Mesendoderm (in vitro differentiated cells): ENCODE measurements around the gene MACROD2.

Experiments
- DNase-seq: peaks from one replicate; pipeline ENCODE4 v3.0.0; 2013
- H2AK5ac ChIP-seq: 2 replicates; pipeline ENCODE4 v1.6.1; 2013; ENCODE audit warnings: low read length, inconsistent platforms
- H2BK120ac ChIP-seq: 2 replicates; pipeline ENCODE4 v1.6.1; 2013; ENCODE audit warnings: low read depth, mild to moderate bottlenecking, low read length, moderate library complexity, mixed read lengths
- H2BK15ac ChIP-seq: replicated peaks from 2 replicates; pipeline ENCODE4 v1.6.1; 2013; ENCODE audit warnings: low read depth, mild to moderate bottlenecking, moderate library complexity
- H2BK5ac ChIP-seq: 2 replicates; pipeline ENCODE4 v1.6.1; 2013; ENCODE audit warnings: low read length, inconsistent platforms
- H3K18ac ChIP-seq: 2 replicates; pipeline ENCODE4 v1.6.1; 2013; ENCODE audit warnings: mild to moderate bottlenecking, low read length, mixed read lengths
- H3K23ac ChIP-seq: one replicate; pipeline ENCODE4 v1.6.1; 2013; ENCODE audit warnings: low read length
- H3K27ac ChIP-seq: 2 replicates; pipeline ENCODE4 v1.5.1; 2013; ENCODE audit warnings: low read depth, mild to moderate bottlenecking, inconsistent platforms, low read length, moderate library complexity
- H3K27me3 ChIP-seq: 2 replicates; pipeline ENCODE4 v1.6.1; 2013; ENCODE audit warnings: low read length, control low read depth, mild to moderate bottlenecking, inconsistent platforms; ENCODE audit not compliant: insufficient read depth, poor library complexity
- H3K36me3 ChIP-seq: 2 replicates; pipeline ENCODE4 v1.6.1; 2013; ENCODE audit warnings: low read length, inconsistent platforms; ENCODE audit not compliant: control insufficient read depth, insufficient read depth
- H3K4ac ChIP-seq: one replicate; pipeline ENCODE4 v1.6.1; 2013; ENCODE audit warnings: low read depth, mild to moderate bottlenecking, low read length, moderate library complexity
- H3K4me1 ChIP-seq: 2 replicates; pipeline ENCODE4 v1.6.1; 2013; ENCODE audit warnings: low read depth, low read length, inconsistent platforms; ENCODE audit not compliant: control insufficient read depth
- H3K4me2 ChIP-seq: 2 replicates; pipeline ENCODE4 v1.6.1; 2013; ENCODE audit warnings: low read length
- H3K4me3 ChIP-seq: 2 replicates; pipeline ENCODE4 v1.5.1; 2013; ENCODE audit warnings: mild to moderate bottlenecking, low read length
- H3K56ac ChIP-seq: one replicate; pipeline ENCODE4 v1.6.1; 2013; ENCODE audit warnings: low read length
- H3K79me1 ChIP-seq: 2 replicates; pipeline ENCODE4 v1.6.1; 2013; ENCODE audit warnings: low read length, inconsistent platforms
- H3K79me2 ChIP-seq: 2 replicates; pipeline ENCODE4 v1.6.1; 2013; ENCODE audit warnings: mild to moderate bottlenecking, low read length; ENCODE audit not compliant: control insufficient read depth, insufficient read depth
- H3K9ac ChIP-seq: 2 replicates; pipeline ENCODE4 v1.6.1; 2013; ENCODE audit warnings: low read length, inconsistent platforms
- H4K5ac ChIP-seq: one replicate; pipeline ENCODE4 v1.6.1; 2013; ENCODE audit warnings: low read length
- H4K8ac ChIP-seq: one replicate; pipeline ENCODE4 v1.6.1; 2013; ENCODE audit warnings: low read depth, mild to moderate bottlenecking, control low read depth, low read length, moderate library complexity
- WGBS: extraction: QIAGEN DNeasy Blood & Tissue Kit; methylation state at CpG from one replicate; pipeline ENCODE4 v1.1.7; 2013; ENCODE audit warnings: low lambda C conversion rate, missing lambda C conversion rate; ENCODE audit not compliant: insufficient coverage; ENCODE audit errors: extremely low coverage; 5-methylcytosine and 5-hydroxymethylcytosine counted together

The MACROD2 gene

DNA sequence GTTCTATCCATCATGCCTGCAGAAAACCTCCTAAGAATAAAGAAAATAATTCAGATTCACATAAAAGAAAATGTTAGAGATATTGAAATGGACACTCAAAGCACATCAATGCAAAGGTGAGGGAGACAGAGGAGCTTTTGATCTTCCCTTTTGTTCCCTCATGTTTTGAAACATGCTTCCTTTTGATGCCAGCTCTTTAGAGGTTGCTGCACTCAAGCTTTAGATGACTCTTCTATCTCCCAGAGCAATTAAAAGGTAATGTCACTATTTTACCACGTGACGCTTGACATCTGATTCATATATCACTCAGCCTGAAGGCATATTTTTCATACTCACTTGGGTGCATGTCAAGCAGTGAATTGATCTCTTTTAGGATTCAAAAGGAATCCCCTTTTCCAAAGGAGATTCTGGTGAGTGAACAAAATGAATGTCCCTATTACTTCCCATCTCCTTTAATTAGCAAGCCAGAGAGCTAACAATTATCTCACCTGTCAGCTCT lies 1551.3 kb downstream of the MACROD2 start:
- WGBS: no CpG with 5 or more reads among the region's 2 CpGs
- no peaks in the 10 kb centered on the region for H3K36me3 ChIP-seq
- H3K18ac ChIP-seq: no peak overlapping the region
- H3K27ac ChIP-seq: no peak overlapping the region
- H2BK5ac ChIP-seq: no peak overlapping the region
- H3K27me3 ChIP-seq: no peaks in the 10 kb centered on the region
- H3K79me1 ChIP-seq: no peaks in the 10 kb centered on the region
- no peak for DNase-seq
- H4K5ac ChIP-seq: no peak overlapping the region
- H3K4me3 ChIP-seq: no peak overlapping the region
- H4K8ac ChIP-seq: no peak overlapping the region
- H3K23ac ChIP-seq: no peak overlapping the region
- no peak overlapping the region for H2AK5ac ChIP-seq
- no peaks in the 10 kb centered on the region for H3K4me1 ChIP-seq
- H3K56ac ChIP-seq: no peak overlapping the region
- no peak overlapping the region for H3K4me2 ChIP-seq
- H3K79me2 ChIP-seq: no peaks in the 10 kb centered on the region
- no peak overlapping the region for H2BK15ac ChIP-seq
- no peak overlapping the region for H3K4ac ChIP-seq
- H2BK120ac ChIP-seq: no peak overlapping the region
- H3K9ac ChIP-seq: no peak overlapping the region

- Histone ChIP-seq H3K36me3 (no peaks in the 10 kb centered on the region), H3K27me3 (no peaks in the 10 kb centered on the region), H3K18ac (no peak overlapping the region), H3K4me3 (no peak overlapping the region), H3K79me1 (no peaks in the 10 kb centered on the region), H2BK15ac (no peak overlapping the region), H2BK5ac (no peak overlapping the region), H4K5ac (no peak overlapping the region), H3K4me2 (no peak overlapping the region), H3K9ac (no peak overlapping the region), H3K56ac (no peak overlapping the region), H3K4ac (no peak overlapping the region), H3K23ac (no peak overlapping the region), H3K79me2 (no peaks in the 10 kb centered on the region), H3K27ac (no peak overlapping the region), H2AK5ac (no peak overlapping the region), H2BK120ac (no peak overlapping the region), H3K4me1 (no peaks in the 10 kb centered on the region), H4K8ac (no peak overlapping the region)
- no peak for DNase-seq
- WGBS: no CpG with 5 or more reads among the region's 3 CpGs
These were observed 1551.8 kb downstream of the MACROD2 start for GRCh38 chr20:15547119-15547518.

DNA sequence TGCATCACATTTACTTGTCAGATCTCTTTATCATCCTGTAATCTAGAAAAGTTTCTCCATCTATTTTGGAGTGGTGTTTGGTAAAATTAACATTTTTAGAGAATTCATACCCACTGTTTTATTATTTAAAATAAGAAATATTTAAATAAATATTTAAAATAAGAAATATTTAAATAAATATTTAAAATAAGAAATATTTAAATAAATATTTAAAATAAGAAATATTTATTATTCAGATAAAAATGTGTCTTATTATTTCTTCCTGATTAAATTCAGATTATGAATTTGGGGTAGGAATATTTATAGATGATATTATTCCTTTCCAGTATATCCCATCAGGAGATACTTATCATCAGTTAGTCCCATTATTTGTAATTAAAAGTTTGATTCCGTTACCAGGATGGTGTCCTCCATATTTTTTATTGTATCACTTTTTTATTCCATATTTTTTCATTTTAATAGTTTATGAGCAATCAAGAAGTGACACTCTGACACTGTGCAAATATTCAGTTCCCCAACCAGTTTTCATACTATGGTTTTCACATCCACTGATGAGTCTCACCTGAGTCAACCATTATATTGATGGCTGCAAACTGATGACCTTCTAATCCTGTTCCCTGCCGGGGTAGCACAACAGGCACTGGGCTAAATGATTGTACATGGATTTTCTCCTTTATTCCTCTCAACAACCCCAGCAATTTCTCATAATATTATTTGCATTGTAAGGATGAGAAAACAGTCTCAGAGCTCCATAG lies 1555.0 kb downstream of the MACROD2 start:
- Histone ChIP-seq H3K79me1 (no peaks in the 10 kb centered on the region), H3K4me1 (no peaks in the 10 kb centered on the region), H2AK5ac (no peak overlapping the region), H3K36me3 (no peaks in the 10 kb centered on the region), H3K23ac (no peak overlapping the region), H2BK5ac (no peak overlapping the region), H3K4me3 (no peak overlapping the region), H3K4me2 (no peak overlapping the region), H3K79me2 (no peaks in the 10 kb centered on the region), H3K18ac (no peak overlapping the region), H3K27me3 (no peaks in the 10 kb centered on the region), H3K56ac (no peak overlapping the region), H4K8ac (no peak overlapping the region), H3K4ac (no peak overlapping the region), H3K27ac (no peak overlapping the region), H3K9ac (no peak overlapping the region), H2BK120ac (no peak overlapping the region), H4K5ac (no peak overlapping the region), H2BK15ac (no peak overlapping the region)
- no peak for DNase-seq
- WGBS: no CpG with 5 or more reads among the region's 2 CpGs

- H2BK5ac ChIP-seq: no peak overlapping the region
These were observed 1560.6 kb downstream of the MACROD2 start for GRCh38 chr20:15555913-15556312.

DNA sequence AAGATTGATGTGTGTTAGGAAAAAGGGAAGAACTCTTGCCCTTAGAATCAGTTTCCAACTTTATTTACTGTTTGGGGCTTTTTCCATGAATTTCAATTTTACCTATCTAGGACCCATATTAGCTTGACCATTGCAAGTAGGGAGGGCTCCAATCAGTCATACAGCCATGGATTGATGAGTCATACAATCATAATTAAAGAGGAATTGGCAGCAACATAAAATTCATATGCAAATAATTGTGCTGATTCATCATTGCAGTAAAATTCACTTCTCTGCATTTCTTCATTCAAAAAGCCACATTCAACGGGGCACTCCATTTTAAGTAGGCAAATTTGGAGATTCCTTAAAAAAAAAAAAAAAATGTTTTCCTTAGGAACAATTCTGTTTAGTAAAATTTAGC lies 1561.6 kb downstream of the MACROD2 start:
- no peak overlapping the region for H3K27ac ChIP-seq
- H3K4me2 ChIP-seq: no peak overlapping the region
- no peak overlapping the region for H3K56ac ChIP-seq
- no peak overlapping the region for H4K8ac ChIP-seq
- no peak overlapping the region for H2AK5ac ChIP-seq
- no peak overlapping the region for H3K23ac ChIP-seq
- no peaks in the 10 kb centered on the region for H3K27me3 ChIP-seq
- no peak overlapping the region for H3K9ac ChIP-seq
- no peak overlapping the region for H2BK15ac ChIP-seq
- H2BK5ac ChIP-seq: no peak overlapping the region
- H3K4me1 ChIP-seq: no peaks in the 10 kb centered on the region
- no peaks in the 10 kb centered on the region for H3K79me1 ChIP-seq
- no peak overlapping the region for H3K18ac ChIP-seq
- no peaks in the 10 kb centered on the region for H3K36me3 ChIP-seq
- DNase-seq: no peak
- no peak overlapping the region for H2BK120ac ChIP-seq
- H4K5ac ChIP-seq: no peak overlapping the region
- no peak overlapping the region for H3K4me3 ChIP-seq
- WGBS: no CpG with 5 or more reads among the region's 1 CpG
- no peak overlapping the region for H3K4ac ChIP-seq
- H3K79me2 ChIP-seq: no peaks in the 10 kb centered on the region

More at GRCh38 chr20:15555913-15556312, 1560.6 kb downstream of the MACROD2 start:
- Histone ChIP-seq H3K4me3 (no peak overlapping the region), H3K27ac (no peak overlapping the region), H4K5ac (no peak overlapping the region), H3K4me2 (no peak overlapping the region), H4K8ac (no peak overlapping the region), H3K56ac (no peak overlapping the region), H3K4me1 (no peaks in the 10 kb centered on the region), H3K79me2 (no peaks in the 10 kb centered on the region), H3K23ac (no peak overlapping the region), H3K4ac (no peak overlapping the region), H3K36me3 (no peaks in the 10 kb centered on the region), H3K9ac (no peak overlapping the region), H3K18ac (no peak overlapping the region), H2BK120ac (no peak overlapping the region), H3K79me1 (no peaks in the 10 kb centered on the region), H2AK5ac (no peak overlapping the region), H3K27me3 (no peaks in the 10 kb centered on the region), H2BK15ac (no peak overlapping the region)
- DNase-seq: no peak
- WGBS: no CpG with 5 or more reads among the region's 2 CpGs
